Daoy (cell line): ENCODE data around the gene SOX8. TPM values are rescaled to one million over a fixed set of nuclear protein-coding genes. Genes with fewer than 3 reads are reported as not detected.
"Not testable (repeated sequence)": the region's sequence is repeated elsewhere in the genome, so short reads cannot be mapped to it uniquely, and the experiment has no call there.

Experiments
- DNase-seq: peaks from one replicate; pipeline ENCODE4 v3.0.0-alpha.2; 2015; ENCODE audit warnings: low read depth
- total RNA-seq: library from RNA; depleted of rRNA; stranded (reverse); fragments of >200 nt; shearing (Covaris generic); gene quantifications from 2 replicates; pipeline ENCODE4 v1.2.3, GENCODE V29; 2014; rRNA removed

SOX8 gene
- total RNA-seq = 0.17 TPM in 1 of 2 replicates, not detected in the other

DNA sequence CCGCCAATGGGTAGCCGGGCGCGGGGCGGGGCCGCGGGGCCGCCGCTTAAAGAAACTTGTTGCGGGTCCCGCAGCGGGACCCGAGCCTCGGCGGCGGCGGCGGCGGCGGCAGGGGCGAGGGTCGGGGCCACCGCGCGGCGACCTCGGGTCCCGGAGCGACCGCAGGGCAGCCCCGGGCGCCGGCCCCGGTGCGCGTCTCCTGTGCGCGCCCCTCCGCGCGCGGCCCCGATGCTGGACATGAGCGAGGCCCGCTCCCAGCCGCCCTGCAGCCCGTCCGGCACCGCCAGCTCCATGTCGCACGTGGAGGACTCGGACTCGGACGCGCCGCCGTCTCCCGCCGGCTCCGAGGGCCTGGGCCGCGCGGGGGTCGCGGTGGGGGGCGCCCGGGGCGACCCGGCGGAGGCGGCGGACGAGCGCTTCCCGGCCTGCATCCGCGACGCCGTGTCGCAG, at the start of gene SOX8:
Gene SOX8 (plus strand): TSS at position 76 of the 450 bp plus-strand sequence. CDS start 153 bp downstream, at position 229.
- no peak for DNase-seq

DNA sequence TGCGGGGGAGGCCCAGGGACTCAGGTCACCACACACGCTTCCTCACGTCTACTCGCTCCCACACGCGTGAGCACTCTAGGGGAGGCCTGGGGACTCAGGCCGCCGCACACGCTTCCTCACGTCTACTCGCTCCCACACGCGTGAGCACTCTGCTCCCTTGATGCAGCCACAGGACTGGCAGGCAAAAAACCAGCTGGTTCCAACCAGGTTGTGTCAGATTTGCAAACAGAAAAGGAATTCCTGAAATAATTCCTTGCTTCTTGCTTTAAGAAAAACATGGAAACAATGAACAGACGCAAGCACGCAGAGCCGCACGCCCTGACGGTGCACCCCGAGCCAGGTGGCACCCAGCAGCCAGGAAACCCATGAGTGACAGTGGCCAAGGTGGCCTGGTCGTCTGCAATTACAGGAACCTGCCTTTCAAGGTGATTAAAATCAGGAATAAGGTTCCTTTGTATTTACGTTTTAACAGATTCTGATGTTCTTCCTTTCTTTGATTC, 48.7 kb upstream of the SOX8 start:
- no peak for DNase-seq

DNA sequence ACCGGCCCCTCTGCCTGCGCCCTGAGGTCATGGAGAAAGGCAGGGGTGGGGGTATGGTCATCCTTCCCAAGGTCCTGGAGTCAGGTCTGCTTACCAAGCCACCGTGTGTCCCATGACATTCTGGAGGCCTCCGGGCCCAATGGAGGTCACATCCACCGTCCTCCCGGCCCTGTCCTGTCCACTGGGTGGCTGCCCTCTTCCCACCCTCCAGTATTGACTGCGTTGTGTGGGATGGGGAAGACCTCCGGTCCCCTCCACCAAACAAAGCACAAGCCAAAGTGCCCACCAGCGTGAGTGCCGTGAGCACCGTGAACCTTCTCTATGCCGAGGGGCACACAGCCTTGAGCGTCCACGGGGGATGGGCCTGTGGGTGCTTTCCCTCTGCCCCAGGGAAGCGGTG, 48.0 kb upstream of the SOX8 start:
- DNase-seq = no peak

DNA sequence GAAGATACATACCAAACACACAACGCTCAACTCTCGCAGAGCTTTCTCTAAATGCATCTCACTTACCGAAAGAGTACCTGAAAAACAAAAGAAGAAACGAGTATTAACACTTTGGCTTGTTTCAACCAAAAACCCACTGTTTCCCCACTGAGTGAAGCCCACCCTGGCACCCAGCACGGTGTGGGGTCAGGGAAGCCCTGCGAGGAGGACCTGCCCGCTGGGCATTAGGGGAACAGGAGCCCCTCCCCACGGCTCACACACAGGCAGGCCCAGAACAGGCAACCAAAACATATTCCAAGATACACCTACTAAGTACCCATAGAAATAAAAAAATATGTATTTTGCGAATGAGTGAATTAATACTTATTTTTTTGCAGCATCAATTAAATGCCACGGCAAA, 47.4 kb upstream of the SOX8 start:
- no peak for DNase-seq

GRCh38 chr16:935684-936083, 45.9 kb upstream of the SOX8 start:
- DNase-seq = no peak

DNA sequence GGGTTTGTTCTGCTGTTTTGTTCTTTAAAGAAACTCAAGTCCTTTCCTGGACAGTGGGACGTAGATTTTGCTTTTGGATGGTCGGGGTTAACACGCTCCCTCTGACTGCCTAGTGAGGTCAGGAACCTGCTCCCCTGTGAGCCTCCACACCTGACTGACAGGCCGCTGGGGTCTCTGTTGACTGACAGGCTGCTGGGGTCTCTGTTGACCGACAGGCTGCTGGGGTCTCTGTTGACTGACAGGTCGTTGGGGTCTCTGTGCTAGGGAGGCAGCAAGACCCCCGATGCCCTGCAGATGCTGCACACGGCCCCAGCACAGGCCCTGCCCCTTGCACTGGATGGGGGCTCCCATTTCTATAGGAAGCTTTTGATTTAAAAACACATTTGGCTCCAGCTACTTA, 44.3 kb upstream of the SOX8 start:
- DNase-seq = no peak

- no peak for DNase-seq
These were observed 43.8 kb upstream of the SOX8 start for GRCh38 chr16:937723-938122.

DNA sequence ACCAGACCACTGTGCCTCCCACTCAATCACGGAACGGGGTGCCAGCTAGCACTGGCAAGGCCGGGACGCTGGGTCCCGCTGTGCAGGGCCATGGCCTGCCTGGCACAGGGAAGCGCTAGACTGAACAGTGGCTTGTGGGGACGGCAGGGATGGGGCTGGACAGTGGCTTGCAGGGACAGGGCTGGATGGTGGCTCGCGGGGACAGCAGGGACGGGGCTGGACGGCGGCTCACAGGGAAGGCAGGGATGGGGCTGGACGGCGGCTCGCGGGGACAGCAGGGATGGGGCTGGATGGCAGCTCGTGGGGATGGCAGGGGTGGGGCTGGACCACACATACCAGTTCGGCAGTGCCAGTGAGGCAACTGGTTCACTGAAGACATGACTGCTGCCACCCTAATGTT, 43.4 kb upstream of the SOX8 start:
- DNase-seq = no peak

DNA sequence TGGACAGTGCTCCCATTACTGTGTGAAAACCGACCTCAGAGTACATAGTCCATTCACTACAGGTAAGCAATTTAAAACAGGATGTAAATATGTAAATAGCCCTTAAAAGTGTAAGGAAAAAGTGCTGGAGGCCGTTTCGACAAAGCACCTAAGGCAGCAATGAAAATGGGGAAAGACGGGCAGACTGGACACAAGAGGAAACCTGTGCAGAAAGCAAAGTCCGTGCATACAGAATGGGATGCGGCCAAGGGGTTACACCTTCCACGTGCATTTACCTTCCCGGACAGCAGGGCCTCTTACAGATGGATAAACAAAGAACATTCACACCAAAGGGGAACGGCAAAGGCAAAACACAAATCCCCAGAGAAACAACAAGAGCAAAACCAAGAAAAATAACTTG, 42.8 kb upstream of the SOX8 start:
- DNase-seq = no peak

DNA sequence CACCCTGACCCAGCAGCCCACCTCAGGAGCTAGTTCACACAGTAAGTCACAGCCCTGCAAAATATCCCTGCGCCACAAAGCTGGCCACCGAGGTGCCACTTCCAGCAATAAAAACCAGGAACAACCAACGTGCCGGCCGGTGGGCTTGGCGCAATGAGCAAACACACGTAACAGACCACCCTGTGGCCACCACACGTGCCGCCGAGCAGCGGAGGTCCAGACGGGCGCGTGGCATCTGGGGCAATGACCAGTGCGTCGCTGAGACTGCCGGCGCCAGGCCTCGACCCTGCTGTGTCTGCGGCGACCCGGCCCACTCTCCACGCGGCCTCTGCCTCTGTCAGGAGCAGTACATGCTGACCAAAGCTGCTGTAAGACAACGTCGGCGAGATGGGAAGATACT, 42.3 kb upstream of the SOX8 start:
- no peak for DNase-seq

DNA sequence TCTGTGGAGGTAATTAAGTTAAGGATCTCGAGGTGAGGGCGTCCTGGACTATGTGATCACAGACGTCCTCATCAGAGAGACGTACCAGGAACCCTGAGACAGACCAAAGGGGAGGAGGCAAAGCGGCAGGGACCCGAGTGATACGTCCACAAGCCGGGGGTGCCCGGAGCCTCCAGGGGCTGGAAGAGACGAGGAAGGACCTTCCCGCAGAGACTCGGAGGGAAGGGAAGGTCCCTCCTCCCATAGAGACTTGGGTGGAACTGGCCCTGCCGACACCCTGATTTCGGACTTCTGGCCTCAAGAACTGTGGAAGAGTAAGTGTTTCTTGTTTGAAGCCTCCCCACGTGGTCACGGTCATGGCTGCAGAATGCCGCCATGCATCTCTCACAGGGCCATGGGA, 41.6 kb upstream of the SOX8 start:
- DNase-seq = no peak

- DNase-seq = no peak
These were observed 39.0 kb upstream of the SOX8 start for GRCh38 chr16:942436-943060.

DNA sequence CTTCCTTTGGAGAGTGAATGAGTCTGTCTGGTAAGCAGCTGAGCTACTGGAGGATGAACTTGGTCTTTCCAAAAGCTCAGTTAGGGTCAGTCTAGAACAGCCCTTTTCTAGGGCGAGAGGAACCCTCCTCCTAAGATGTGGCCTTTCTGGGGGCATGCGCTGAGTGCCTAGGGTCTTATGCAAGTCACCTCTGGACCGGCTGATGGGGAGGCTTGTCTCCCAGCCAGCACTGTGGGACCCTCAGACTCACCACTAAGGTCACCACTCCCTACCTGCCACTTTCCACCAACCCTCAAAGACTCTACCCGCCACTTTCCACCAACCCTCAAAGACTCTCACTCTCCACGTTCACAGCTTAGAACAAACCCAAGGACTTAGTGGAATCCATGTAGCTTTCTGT, 37.6 kb upstream of the SOX8 start:
- no peak for DNase-seq

GRCh38 chr16:945271-946047, 36.1 kb upstream of the SOX8 start:
- no peak for DNase-seq

DNA sequence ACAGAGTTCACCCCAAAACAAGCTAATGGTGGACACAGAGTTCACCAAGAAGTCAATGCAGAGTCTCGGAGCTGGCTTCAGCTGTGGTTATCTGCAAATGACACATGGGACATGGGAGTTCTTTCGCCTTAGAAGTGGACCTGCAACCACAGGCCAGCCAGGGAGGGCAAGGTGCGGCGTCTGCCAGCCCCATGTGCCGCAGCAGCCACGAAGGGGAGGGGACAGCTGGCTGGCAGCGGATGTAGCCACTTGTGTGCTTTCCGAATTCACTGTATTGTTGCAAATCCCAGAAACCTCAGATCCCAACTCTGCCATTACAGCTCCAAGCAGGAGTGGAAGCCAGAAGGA, 35.5 kb upstream of the SOX8 start:
- peak; percentile 16 for DNase-seq

- DNase-seq = no peak
These were observed 34.2 kb upstream of the SOX8 start for GRCh38 chr16:947255-947921.

DNA sequence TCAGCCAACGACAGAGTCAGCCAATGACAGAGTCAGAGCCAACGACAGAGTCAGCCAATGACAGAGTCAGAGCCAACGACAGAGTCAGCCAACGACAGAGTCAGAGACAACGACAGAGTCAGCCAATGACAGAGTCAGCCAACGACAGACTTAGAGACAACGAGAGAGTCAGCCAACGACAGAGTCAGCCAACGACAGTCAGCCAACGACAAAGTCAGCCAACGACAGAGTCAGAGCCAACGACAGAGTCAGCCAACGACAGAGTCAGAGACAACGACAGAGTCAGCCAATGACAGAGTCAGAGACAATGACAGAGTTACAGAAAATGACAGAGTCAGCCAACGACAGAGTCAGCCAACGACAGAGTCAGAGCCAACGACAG, 33.7 kb upstream of the SOX8 start:
- DNase-seq = not testable (repeated sequence)

GRCh38 chr16:948767-949166, 32.8 kb upstream of the SOX8 start:
- DNase-seq = not testable (repeated sequence)

DNA sequence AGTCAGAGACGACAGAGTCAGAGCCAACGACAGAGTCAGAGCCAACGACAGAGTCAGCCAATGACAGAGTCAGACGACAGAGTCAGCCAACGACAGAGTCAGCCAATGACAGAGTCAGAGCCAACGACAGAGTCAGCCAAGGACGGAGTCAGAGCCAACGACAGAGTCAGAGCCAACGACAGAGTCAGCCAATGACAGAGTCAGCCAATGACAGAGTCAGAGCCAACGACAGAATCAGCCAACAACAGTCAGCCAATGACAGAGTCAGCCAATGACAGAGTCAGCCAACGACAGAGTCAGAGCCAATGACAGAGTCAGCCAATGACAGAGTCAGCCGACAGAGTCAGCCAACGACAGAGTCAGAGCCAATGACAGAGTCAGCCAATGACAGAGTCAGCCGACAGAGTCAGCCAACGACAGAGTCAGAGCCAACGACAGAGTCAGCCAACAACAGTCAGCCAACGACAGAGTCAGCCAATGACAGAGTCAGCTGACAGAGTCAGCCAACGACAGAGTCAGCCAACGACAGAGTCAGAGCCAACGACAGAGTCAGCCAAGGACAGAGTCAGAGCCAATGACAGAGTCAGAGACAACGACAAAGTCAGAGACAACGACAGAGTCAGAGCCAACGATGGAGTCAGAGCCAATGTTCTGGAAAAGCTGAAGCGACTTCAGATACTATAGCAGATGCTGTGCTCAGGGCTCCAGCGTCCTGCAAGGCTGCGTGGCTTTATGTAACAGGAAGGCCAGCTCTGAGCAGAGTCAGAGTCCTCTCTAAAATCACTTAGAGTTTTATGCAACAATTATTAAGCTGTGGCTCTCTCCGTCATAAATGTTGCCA, 30.6 kb upstream of the SOX8 start:
- DNase-seq = not testable (repeated sequence)

- no peak for DNase-seq
These were observed 29.8 kb upstream of the SOX8 start for GRCh38 chr16:951660-952301.

- DNase-seq = no peak
These were observed 29.2 kb upstream of the SOX8 start for GRCh38 chr16:952321-952720.
